HepG2 (cell line): ENCODE measurements around the gene EFEMP2. TPM values are rescaled to one million over a fixed set of nuclear protein-coding genes. Genes with fewer than 3 reads are reported as not detected.
A peak's percentile ranks its signal among the peaks of the same experiment; 100 is the strongest.

Source experiments
- CERS6 ChIP-seq: sonication (generic); formaldehyde crosslinking; IDR thresholded peaks from 2 replicates; pipeline ENCODE4 v1.5.0; 2020; ENCODE audit warnings: missing genetic modification reagents
- CREM ChIP-seq, 2 experiments: sonication (generic) in 1 of 2; formaldehyde crosslinking in 1 of 2; IDR thresholded peaks; 2 replicates each; pipeline versions ENCODE4 v1.4.0 to v1.6.1; 2016 to 2020; ENCODE audit warnings: antibody characterized with exemption in 1 of 2, mild to moderate bottlenecking in 1 of 2, missing genetic modification reagents in 1 of 2
- CSRNP1 ChIP-seq: sonication (generic); formaldehyde crosslinking; IDR thresholded peaks from 2 replicates; pipeline ENCODE4 v1.8.1; 2023; ENCODE audit warnings: mild to moderate bottlenecking, missing genetic modification reagents
- GTF3A ChIP-seq: sonication (generic); formaldehyde crosslinking; conservative IDR thresholded peaks from 2 replicates; pipeline ENCODE4 v1.4.0; 2020; ENCODE audit warnings: mild to moderate bottlenecking, missing genetic modification reagents
- HNRNPUL1 ChIP-seq: fragments of 200-400 bp; formaldehyde crosslinking; IDR thresholded peaks from 2 replicates; pipeline ENCODE4 v1.6.1; 2017; ENCODE audit warnings: low read depth, mild to moderate bottlenecking, low read length, moderate library complexity
- PCBP2 ChIP-seq: fragments of 200-400 bp; formaldehyde crosslinking; optimal IDR thresholded peaks from 2 replicates; pipeline ENCODE3; 2018; ENCODE audit warnings: low read length, low read depth; ENCODE audit not compliant: poor library complexity, severe bottlenecking
- SP4 ChIP-seq: sonication (generic); formaldehyde crosslinking; IDR thresholded peaks from 2 replicates; pipeline ENCODE4 v1.8.1; 2023; ENCODE audit warnings: mild to moderate bottlenecking, missing genetic modification reagents
- ZNF281 ChIP-seq: sonication (generic); formaldehyde crosslinking; IDR thresholded peaks from 2 replicates; pipeline ENCODE4 v1.4.0; 2020; ENCODE audit warnings: missing genetic modification reagents, borderline replicate concordance
- ZNF407 ChIP-seq: sonication (generic); formaldehyde crosslinking; IDR thresholded peaks from one replicate; pipeline ENCODE4 v1.5.1; 2020; ENCODE audit warnings: mild to moderate bottlenecking, missing genetic modification reagents; ENCODE audit errors: not compliant biosample characterization
- ZNF761 ChIP-seq: sonication (generic); formaldehyde crosslinking; conservative IDR thresholded peaks from 2 replicates; pipeline ENCODE4 v1.4.0; 2020; ENCODE audit warnings: mild to moderate bottlenecking, missing genetic modification reagents
- ZNF776 ChIP-seq: sonication (generic); formaldehyde crosslinking; IDR thresholded peaks from 2 replicates; pipeline ENCODE4 v1.4.0; 2020; ENCODE audit warnings: mild to moderate bottlenecking, missing genetic modification reagents
- ZNF781 ChIP-seq: sonication (generic); formaldehyde crosslinking; IDR thresholded peaks from 2 replicates; pipeline ENCODE4 v1.5.1; 2020; ENCODE audit warnings: borderline replicate concordance, mild to moderate bottlenecking, missing genetic modification reagents; ENCODE audit errors: not compliant biosample characterization
- ZSCAN31 ChIP-seq: sonication (generic); formaldehyde crosslinking; IDR thresholded peaks from 2 replicates; pipeline ENCODE4 v1.5.0; 2020; ENCODE audit warnings: low read depth, mild to moderate bottlenecking, missing genetic modification reagents
- polyA plus RNA-seq, 8 experiments: library from polyadenylated mRNA; depleted of rRNA in 3 of 8; stranded (reverse) in 7 of 8; unstranded in 1 of 8; fragments of >200 nt; fragmentation: Illumina TruSeq in 4 of 8; extraction: Trizol in 4 of 8; gene quantifications; 2 replicates each; pipeline versions ENCODE4 v1.2.1 to v1.2.3, GENCODE V29; 2011 to 2016; ENCODE audit warnings: low read depth in 4 of 8, missing spikeins in 1 of 8, mixed read lengths in 1 of 8; ENCODE audit not compliant: insufficient read depth in 1 of 8
- total RNA-seq, 5 experiments: library from RNA; depleted of rRNA; stranded (reverse); fragments of >200 nt; fragmentation: Illumina TruSeq; extraction: Trizol; gene quantifications; 2 replicates each; pipeline ENCODE4 v1.2.3, GENCODE V29; 2016; ENCODE audit warnings: low read depth in 1 of 5

The EFEMP2 gene
- total and polyA plus RNA-seq, 2 of the 13 experiments (the other 11 are each of a cell fraction or from before 2014, with no cell fraction given) = 7.4 to 29.7 TPM

- TF ChIP-seq ZNF407 (CRISPR knock-in tag) (no peak), ZNF776 (CRISPR knock-in tag) (no peak), SP4 (peak; percentile 88), ZSCAN31 (CRISPR knock-in tag) (peak; percentile 39), CSRNP1 (no peak), ZNF281 (CRISPR knock-in tag) (peak; percentile 24; the same call in 1 of the 2 replicates), ZNF781 (no peak), ZNF761 (CRISPR knock-in tag) (no peak), GTF3A (CRISPR knock-in tag) (no peak), PCBP2 (no peak), CREM (IDR thresholded peaks at IDR 0.05) (peak; percentile 66), CREM (CRISPR knock-in tag; IDR thresholded peaks at IDR 0.05) (0 out of 2 replicates have a peak, but pooled peaks have one; percentile 32), HNRNPUL1 (0 out of 2 replicates have a peak, but pooled peaks have one; percentile 53), CERS6 (no peak)
These were observed 27.7 kb upstream of the EFEMP2 start, which contains the start of gene FOSL1 (continued) for GRCh38 chr11:65900125-65900898.
